GM21528 (cell line): ENCODE data around the gene SURF4.
A peak's percentile ranks its signal among the peaks of the same experiment; 100 is the strongest.

Experiments
- ATAC-seq: cut with Tn5 transposase; IDR thresholded peaks from one replicate; pipeline ENCODE4 v1.9.1; 2021; ENCODE audit warnings: mild to moderate bottlenecking, moderate library complexity; ENCODE audit not compliant: unreplicated experiment, low FRiP score

SURF4 gene

DNA sequence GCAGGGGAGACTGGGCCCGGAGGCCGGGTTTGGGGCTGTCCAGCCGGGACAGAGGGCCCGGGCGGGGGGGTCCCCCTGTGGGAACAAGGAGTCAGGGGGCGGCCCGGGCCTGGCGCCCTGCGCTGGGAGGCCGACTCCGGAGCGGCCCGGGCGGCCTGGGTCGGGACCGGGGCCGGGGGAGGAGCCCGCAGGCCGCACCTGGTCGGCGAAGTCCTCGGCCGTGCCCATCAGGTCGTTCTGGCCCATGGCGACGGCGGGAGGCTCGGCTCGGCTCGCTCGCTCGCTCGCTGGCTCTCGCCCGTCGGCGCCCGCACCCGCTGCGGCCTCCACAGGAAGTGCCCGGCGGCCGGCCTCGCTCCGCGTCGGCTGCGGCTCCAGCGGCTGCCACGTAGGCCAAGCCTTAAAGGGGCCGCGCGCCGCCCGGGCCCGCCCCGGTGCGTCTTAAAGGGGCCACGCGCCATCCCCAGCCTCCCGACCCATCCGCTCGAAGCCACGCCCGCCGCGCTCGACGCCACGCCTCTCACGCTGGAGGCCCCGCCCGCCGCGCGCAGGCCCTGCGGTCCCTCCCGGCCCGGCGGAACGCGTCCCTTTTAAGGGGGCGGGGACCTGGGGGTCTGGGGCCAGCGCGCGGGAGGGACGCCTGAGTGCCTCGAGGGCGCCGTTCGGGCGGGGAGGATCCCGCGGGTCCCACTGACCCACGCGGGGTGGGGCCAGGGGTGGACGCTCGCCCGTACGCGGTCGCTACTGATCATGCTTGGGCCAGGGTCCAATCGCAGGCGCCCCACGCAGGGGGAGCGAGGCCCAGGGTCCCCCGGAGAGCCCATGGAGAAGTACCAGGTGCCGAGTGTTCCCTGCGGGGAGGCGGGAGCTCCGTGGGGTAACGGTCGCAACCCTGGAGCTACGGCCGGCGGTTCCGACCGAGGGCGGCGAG, at the start of gene SURF4, which contains the start of gene STKLD1:
Gene SURF4, minus strand, starts transcription at position 337 of the 931 bp plus-strand sequence. Its CDS starts 91 bp downstream, at position 246.
Gene STKLD1, plus strand, starts transcription at position 643 of the 931 bp plus-strand sequence. Its CDS starts 108 bp downstream, at position 751.
- peak; percentile 85 for ATAC-seq

DNA sequence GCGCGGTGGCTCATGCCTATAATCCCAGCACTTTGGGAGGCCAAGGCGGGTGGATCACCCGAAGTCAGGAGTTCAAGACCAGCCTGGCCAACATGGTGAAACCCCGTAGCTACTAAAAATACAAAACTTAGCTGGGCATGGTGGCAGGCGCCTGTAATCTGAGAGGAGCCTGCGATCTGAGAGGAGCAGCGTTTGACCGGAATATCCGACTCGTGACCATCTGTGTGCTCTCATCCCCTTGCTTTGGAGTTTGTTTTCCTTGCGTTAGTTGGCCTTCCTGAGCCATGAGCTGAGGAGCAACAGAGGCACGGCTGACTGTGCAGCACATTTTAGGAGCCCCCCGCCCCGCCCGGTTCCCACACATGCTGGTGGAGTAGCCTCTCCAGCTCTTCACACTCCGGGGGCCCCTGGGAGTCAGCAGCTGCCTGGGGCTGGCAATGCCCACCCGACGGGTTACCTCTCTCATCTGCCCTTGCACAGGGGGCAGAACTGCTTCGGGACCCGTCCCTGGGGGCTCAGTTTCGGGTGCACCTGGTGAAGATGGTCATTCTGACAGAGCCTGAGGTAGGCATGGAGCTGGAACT, 49.3 kb upstream of the SURF4 start:
- ATAC-seq = no peak

DNA sequence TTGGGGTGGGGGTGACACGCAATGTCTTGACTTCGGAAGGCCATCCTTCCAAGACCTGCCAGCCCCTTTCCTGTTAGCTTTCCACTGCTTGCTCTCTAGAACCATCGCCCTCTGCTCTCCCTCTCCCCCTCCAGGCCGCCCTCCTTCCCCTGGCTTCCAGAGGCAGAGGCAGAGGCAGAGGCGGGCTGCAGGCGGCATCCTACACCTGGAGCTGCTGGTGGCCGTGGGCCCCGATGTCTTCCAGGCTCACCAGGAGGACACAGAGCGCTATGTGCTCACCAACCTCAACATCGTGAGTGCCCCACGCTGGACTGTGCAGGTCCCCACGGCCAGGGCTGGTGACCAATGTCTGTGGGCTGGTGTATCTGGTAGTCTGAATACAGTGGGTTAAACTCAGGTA, 48.3 kb upstream of the SURF4 start:
- no peak for ATAC-seq

DNA sequence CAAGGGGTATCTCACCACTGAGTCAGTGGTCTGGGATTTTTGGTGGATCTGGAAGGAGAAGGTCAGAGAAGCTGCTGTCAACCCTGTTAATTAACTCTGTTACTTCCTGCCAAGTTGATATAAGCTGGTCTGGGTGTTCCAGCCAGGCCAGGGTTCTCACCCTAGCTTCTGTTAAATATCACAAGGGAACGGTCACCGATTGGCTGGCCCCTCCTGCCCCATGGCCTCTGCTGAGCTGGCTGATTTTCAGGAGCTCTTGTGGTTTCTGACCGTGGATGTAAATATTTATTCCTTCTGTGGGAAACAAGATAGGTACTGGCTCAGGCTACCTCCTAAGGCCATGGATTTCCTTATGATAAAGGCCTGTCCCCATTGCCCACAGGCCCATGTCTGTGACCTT, 47.4 kb upstream of the SURF4 start:
- ATAC-seq = no peak

DNA sequence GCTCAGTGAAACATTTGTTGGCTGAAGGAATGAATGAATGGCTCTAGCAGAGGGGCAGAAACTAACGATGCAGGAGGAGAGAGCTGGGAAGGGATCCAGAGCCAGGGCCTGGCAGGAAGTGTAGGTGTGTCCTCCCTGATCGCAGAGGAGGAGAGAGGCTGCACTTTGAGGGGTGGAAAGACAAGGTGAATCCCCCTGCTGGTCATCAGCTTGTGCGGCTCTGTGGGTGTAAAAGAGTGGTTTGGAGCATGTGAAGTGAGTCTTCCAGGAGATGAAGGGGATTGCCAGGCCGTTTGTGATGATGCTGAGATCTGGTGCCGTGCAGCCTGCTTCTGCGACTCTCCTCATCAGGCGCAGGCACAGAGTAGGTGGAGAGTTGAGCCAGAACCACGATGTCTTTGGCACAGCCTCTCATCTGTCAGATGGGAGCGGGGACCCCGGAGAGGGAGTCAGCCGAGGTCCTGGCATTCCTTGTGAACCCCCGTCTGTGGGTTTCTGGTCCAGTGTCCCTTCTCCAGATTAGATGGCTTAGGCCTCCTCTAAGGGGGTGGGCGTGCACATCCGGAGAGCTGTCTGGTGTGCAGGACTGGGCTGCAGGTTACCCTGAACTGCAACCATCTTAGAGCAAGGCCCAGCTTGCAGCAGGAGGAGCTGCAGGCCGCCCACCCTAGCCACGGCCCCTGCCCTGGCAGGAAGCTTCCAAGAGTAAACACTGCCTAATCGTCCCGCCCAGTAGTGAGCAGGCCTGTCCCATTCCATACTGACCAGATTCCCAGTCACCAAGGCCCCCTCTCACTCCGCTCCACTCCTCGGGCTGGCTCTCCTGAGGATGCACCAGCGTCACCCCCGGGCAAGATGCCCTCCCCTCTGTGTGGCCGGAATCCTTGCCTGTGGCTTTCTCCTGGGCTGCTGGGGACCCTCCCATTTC, 46.0 kb upstream of the SURF4 start, which contains the start of gene ADAMTS13:
Gene ADAMTS13, plus strand, starts transcription at position 753 of the 928 bp plus-strand sequence. Its CDS starts 77 bp downstream, at position 830.
- ATAC-seq = no peak

DNA sequence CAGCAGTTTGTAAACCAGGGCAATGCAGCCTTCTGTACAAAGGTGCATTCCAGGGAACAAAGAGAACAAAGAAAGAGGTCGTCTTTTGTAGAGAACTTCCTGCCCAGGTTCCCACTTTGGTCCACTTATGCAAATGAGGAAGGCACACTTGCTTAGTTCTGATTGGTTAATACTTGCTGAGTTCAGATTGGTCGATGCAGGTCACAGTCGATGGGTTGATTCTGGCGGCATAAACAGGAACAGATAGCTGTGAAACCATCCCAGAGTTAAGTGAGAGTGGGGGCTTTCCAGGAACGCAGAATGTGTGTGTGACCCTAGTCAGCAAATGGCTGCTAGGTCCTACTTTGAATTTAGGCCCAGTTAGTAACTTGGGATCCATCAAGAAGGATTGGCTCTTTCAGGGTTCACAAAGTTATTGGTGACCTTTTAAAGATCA, 44.5 kb upstream of the SURF4 start:
- no peak for ATAC-seq

DNA sequence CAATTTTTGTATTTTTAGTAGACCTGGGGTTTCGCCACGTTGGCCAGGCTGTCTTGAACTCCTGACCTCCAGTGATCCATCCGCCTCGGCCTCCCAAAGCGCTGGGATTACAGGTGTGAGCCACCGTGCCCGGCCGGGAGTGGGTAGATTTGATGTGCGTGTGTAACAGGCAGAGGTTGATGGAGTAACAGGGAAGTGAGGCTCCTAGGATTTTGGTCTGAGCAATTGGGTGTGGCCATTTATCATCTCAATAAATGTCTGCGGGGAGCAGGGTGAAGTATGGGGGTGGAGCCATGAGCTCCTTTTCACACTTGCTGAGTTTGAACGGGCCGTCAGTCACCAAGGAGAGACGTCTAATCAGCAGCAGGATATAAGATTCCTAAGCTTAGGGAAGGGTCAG, 43.1 kb upstream of the SURF4 start:
- ATAC-seq = no peak

DNA sequence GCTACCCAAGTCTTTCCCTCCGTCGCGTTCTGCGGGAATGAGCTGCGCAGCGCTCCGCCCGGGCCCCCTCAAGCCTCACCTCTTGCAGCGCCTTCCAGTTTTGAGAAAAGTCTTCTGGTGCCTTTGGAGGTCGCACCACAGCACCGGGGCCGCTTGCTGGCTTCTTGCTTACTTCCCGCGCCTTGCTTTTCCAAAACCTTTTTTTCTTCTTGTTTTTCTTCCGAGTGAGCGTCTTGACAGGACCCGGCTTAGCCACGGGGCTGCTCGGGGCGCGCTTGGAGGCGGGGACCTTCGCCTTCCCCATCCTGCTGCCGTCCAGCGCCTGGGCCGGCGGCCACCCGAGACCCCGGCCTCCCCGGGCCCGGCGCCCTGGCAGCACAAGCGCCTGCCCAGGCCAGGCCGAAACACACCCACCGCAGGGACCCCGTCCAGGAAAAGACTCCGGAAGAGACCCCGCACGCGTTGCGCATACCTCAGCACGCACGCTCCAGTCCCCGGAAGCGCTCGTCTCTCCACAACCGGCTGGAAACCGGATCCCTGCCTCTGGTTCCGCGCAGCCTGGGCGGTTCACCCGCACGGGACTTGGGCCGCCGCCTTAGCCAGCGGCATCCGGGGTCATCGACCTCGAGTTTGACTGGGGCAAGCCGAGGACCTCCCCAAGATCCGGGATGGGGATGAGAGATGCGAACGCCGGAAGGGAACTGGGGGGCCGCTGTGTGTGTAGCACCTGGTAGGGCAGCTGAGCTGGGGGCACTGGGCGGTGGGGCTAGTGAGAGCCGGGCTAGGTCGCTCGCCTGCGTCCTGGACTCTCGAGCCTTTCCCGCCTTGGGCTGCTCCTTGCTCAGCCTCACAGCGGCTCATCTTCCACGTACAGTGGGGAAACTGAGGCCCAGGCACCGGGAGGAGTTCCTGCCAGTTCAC, 41.9 kb upstream of the SURF4 start, which contains the start of gene REXO4:
Gene REXO4, minus strand, starts transcription at position 470 of the 921 bp plus-strand sequence. Its CDS starts 166 bp downstream, at position 304.
- ATAC-seq = peak; percentile 73

DNA sequence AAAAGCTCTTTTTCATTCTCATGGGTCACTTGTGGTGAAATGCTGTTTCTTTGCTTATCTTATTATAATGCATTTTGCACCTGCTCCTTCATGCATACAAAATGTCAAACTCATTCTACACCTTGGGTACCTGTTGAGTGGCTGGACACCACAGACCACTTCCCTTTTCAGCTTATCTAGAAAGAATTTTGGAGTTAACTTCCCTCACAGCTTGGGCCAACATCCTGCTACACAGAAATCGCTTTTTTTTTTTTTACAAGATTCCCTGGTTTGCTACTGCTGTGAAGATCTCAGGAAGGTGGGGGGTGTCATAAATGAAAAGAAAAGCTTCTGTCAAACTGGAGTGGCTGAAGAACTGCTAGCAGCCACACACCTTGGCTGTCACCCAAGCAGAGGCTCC, 39.3 kb upstream of the SURF4 start:
- no peak for ATAC-seq

DNA sequence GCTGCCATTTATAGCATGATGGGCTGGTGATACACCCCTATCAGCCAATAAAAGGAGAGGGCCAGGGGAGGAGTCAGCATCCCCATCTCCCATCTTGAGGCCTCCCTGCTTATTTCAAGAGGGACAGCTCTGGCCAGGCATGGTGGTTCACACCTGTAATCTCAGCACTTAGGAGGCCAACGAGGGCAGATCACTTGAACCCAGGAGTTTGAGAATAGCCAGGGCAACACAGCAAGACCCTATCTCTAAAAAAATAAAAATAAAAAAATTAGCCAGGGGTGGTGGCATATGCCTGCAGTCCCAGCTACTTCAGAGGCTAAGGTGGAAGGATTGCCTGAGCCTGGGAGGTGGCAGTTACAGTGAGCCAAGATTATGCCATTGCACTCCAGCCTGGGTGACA, 32.2 kb upstream of the SURF4 start:
- ATAC-seq = no peak

DNA sequence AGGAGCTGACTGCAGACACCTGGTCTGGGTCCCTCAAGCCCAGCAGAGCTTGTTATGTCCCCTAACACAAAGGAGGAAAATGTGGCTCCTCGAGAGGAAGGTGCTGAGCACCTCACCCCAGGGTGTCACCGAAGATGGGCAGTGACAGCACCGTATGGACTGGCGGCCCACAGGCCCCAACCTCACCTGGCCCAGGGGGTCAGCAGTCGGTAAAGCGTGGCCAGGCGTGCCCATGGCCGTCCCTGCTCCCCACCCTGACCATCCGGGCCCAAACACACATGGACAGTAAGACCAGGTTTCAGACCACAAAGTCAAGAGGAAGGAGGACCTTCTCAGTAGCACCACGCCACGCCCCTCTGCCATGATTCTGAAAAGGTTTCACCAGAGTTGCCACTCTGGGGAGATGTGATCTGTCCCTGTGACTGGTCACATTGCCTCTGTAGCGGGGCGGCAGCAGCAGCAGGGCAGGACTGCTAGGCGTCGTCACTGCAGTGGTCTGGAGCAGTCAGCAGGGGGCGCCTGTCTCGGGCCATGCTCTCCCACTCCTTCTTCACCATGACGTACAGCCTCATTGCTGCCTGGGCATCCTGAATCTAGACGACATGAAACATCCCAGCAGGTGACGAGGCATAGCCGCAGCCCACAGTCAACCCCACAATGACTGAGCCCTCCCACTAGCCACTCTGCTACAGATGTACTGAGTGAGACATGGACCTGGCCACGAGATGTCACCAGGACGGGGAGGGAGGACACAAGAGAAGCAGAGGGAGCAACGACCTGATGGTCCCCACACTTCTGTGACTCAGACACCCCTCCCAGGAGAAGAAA, 30.8 kb upstream of the SURF4 start:
- no peak for ATAC-seq

DNA sequence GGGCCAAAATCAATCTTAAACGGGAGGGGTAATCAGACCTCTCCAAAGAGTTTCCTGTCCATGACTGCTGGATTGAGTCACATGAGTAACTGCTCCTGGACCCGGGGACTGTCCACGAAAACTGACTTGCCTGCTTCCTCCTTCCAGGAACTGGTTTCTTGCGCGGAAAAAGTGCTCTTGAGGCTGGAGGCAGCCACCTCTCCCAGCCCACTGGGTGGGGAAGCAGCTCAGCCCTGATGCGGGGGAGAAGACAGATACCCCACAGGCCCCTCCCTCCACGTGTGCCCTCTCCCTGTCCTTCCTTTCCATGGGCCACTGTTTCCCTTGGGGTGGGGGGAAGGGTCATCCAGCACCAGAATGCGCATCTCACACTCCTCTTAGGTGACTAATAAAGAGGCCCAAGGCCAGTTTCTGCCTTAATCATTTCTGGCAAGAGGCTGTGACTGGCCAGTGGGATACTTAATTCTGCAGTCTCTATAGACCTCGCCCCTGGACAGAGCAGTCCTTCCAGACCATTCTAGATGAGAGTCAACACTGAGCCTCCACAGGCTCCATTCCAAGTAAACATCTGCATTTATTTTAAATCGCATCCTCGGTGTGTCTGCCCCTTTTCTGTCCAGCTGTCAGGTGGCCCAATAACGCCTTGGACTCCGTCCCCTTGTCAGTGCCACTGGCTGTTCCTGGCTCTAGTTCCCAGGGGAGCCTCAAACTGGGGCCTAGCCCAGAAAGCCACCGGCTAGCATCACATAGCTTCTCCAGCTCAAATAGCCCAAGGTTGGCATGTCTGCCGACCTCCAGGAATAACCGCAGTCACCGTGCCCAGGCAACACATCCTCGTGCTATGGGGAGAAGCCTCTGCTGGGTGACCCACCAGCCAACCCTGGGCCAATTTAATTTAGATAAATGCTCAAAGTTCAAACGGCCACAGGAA, 29.9 kb upstream of the SURF4 start:
- ATAC-seq = no peak

DNA sequence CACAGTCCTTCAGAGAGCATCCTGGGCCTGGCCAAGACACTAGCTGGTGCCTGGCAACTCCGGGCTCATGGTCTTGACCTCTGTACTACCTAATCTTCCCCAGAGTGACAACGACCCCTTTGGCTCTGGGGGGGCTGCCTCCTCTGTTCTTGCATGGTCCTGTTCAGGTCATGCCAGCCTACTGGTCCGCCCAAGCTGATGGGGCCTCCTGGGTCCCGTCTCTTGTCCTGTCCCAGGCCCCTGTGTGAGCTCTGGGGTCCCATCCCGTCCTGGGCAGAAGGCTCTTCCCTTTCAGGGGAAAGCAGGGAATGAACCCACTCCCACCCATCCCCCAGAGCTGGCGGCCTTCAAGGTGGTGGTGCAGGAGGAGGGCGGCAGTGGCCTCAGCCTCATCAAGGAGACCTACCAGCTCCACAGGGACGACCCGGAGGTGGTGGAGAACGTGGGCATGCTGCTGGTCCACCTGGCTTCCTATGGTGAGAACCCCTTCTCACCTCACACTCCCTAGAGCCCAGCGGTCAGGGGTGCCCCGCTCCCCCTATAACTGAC, 28.7 kb upstream of the SURF4 start:
- ATAC-seq = no peak

DNA sequence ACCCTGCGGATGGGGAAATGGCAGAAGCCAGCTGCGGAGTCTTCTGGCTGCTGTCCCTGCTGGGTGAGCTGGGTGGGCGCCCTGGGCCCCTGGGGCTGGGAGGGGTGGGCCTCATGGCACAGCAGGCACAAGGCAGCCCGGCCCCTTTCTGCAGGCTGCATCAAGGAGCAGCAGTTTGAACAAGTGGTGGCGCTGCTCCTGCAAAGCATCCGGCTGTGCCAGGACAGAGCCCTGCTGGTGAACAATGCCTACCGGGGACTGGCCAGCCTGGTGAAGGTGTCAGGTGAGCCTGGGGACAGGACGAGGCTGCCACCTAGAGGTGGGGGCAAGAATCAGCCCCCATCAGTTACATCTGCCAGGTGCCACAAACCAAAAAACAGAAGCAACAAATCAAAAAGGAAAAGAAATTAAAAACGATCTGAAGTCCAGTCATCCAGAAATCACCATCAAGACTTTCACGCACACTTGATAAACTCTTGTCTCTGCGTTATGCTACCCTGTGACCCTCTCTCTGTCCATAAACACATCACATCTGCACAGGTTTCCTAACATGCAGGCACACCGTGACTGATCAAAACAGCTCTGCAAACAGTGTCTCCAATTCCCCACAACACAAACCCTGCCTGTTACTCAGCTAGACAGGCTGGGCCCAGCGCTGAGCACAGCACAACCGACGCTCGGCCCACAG, 28.1 kb upstream of the SURF4 start:
- ATAC-seq = no peak

DNA sequence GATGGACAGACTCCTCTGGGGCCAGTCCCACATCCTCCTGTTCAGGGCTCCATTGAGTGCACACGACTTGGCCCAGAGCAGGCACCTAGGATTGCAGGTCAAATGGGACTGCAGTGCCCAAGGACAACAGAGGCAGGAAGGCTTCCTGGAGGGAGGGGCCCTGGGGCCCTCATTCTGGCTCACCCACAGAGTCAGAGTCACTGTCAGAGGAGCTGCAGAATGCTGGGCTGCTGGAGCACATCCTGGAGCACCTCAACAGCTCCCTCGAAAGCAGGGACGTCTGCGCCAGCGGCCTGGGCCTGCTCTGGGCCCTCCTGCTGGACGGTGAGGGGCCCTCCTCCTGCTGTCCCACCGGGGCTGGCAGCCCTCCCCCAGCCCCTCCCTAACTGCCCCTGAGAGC, 26.8 kb upstream of the SURF4 start:
- ATAC-seq = no peak

DNA sequence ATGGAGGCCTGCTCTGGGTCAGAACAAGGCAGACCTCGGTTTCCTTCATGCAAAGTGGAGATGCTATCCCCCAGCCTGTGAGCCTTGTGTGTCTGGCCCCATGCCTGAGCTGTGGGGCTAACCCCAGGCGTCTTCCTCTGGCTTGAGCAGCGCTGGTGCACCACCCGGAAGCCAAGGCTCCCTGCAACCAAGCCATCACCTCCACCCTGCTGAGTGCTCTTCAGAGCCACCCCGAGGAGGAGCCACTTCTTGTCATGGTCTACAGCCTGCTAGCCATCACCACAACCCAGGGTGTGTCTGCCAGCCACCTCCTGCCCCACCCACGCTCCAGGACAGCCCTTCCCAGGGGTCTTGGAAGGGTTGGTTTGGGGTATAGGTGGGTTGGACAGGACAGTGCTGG, 25.7 kb upstream of the SURF4 start:
- no peak for ATAC-seq

DNA sequence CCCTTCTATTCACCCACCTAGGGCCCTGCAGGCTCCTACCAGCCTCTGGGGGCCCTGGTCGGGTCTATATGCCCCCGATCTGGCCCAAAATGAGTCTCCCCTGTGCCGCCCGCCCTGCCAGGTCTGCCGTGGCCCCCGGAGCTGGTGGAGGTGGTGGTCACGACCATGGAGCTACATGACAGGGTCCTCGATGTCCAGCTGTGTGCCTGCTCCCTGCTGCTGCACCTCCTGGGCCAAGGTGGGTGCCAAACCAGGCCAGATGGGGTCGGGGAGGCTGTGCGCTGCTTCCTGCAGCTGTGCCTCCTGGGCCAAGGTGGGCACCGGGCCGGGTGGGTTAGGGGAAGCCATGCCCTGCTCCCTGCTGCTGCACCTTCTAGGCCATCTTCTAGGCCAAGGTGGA, 24.4 kb upstream of the SURF4 start:
- ATAC-seq = no peak
